SK-N-SH treated with all-trans-retinoic acid at 6 μM for 48 hours (cell line): ENCODE data around the gene EVI2A.

Experiments
- BACH2 ChIP-seq: fragments of 250-450 bp; sonication (Bioruptor Pico); IDR thresholded peaks from 2 replicates; pipeline ENCODE4 v1.9.0; 2021; ENCODE audit warnings: mild to moderate bottlenecking, borderline replicate concordance
- CREB5 ChIP-seq: fragments of 250-450 bp; sonication (Bioruptor Pico); IDR thresholded peaks from 2 replicates; pipeline ENCODE4 v1.5.1; 2020; ENCODE audit warnings: low read depth, mild to moderate bottlenecking, moderate library complexity
- CSRNP3 ChIP-seq: fragments of 250-450 bp; sonication (Bioruptor Pico); IDR thresholded peaks from 2 replicates; pipeline ENCODE4 v1.5.1; 2021; ENCODE audit warnings: mild to moderate bottlenecking, moderate library complexity
- ESRRG ChIP-seq: fragments of 250-450 bp; sonication (Bioruptor Pico); IDR thresholded peaks from 2 replicates; pipeline ENCODE4 v1.6.1; 2021; ENCODE audit warnings: mild to moderate bottlenecking
- GLIS3 ChIP-seq: fragments of 250-450 bp; sonication (Bioruptor Pico); IDR thresholded peaks from 2 replicates; pipeline ENCODE4 v1.5.0; 2020; ENCODE audit warnings: mild to moderate bottlenecking, moderate library complexity
- PATZ1 ChIP-seq: fragments of 250-450 bp; sonication (Bioruptor Pico); IDR thresholded peaks from 2 replicates; pipeline ENCODE4 v1.8.0; 2020; ENCODE audit warnings: mild to moderate bottlenecking, moderate library complexity, borderline replicate concordance
- PPARA ChIP-seq: fragments of 250-450 bp; sonication (Bioruptor Pico); IDR thresholded peaks from 2 replicates; pipeline ENCODE4 v1.5.0; 2020; ENCODE audit warnings: mild to moderate bottlenecking, borderline replicate concordance
- RARB ChIP-seq: fragments of 250-450 bp; sonication (Bioruptor Pico); IDR thresholded peaks from 2 replicates; pipeline ENCODE4 v1.8.0; 2021; ENCODE audit warnings: mild to moderate bottlenecking, moderate library complexity
- TOX ChIP-seq: fragments of 250-450 bp; sonication (Bioruptor Pico); IDR thresholded peaks from 2 replicates; pipeline ENCODE4 v1.8.0; 2021; ENCODE audit warnings: mild to moderate bottlenecking, moderate library complexity, borderline replicate concordance
- ZC3H10 ChIP-seq: fragments of 250-450 bp; sonication (Bioruptor Pico); IDR thresholded peaks from 2 replicates; pipeline ENCODE4 v1.5.1; 2021; ENCODE audit warnings: mild to moderate bottlenecking, moderate library complexity
- ZFP3 ChIP-seq: fragments of 250-450 bp; sonication (Bioruptor Pico); IDR thresholded peaks from 2 replicates; pipeline ENCODE4 v1.5.0; 2020; ENCODE audit warnings: mild to moderate bottlenecking, moderate library complexity
- ZFP30 ChIP-seq: fragments of 450-650 bp; formaldehyde crosslinking; IDR thresholded peaks from 2 replicates; pipeline ENCODE4 v1.5.0; 2022; ENCODE audit warnings: mild to moderate bottlenecking, moderate library complexity
- ZNF565 ChIP-seq: fragments of 450-650 bp; formaldehyde crosslinking; conservative IDR thresholded peaks from 2 replicates; pipeline ENCODE4 v1.5.0; 2020; ENCODE audit warnings: low read depth, mild to moderate bottlenecking, moderate library complexity

GRCh38 chr17:31289790-31290189 is 31.6 kb downstream of the EVI2A start:
- TF ChIP-seq ZFP30 (no peak), ESRRG (no peak), TOX (CRISPR knock-in tag) (no peak), CREB5 (CRISPR knock-in tag) (no peak), CSRNP3 (CRISPR knock-in tag) (no peak), ZC3H10 (no peak), ZFP3 (CRISPR knock-in tag) (no peak), BACH2 (CRISPR knock-in tag) (no peak), RARB (no peak), GLIS3 (CRISPR knock-in tag) (no peak), PPARA (no peak), ZNF565 (CRISPR knock-in tag) (no peak), PATZ1 (CRISPR knock-in tag) (no peak)
